ENCODE measurements around the gene HNRNPUL2.

HNRNPUL2 gene

GRCh38 chr11:62728171-62728988 lies 1.1 kb upstream of the HNRNPUL2 start, which contains the start of gene TTC9C:
Gene TTC9C, plus strand, starts transcription at chr11:62728486. Its CDS starts 363 bp downstream, at chr11:62728849.
- peak; percentile 84 to 89 for DNase-seq (ENCODE audit: low read depth in 1 of 2, low spot score in 1 of 2)
- peak; percentile 63 for TF ChIP-seq SPI1 (IDR thresholded peaks at IDR 0.05; ENCODE audit: borderline replicate concordance, low read depth)
- no peak for TF ChIP-seq CTCF (IDR thresholded peaks at IDR 0.05; ENCODE audit: insufficient read depth, low read length)
- peak; percentile 66; the same call in 1 of the 2 replicates for TF ChIP-seq POLR2AphosphoS5 (IDR thresholded peaks at IDR 0.05; ENCODE audit: low read depth)
- TF ChIP-seq GABPA (IDR thresholded peaks at IDR 0.05; ENCODE audit: low read depth) = peak; percentile 91
- TF ChIP-seq REST (IDR thresholded peaks at IDR 0.05; ENCODE audit: insufficient replicate concordance, low read depth) = no peak
- Histone ChIP-seq H3K27ac (replicated peaks) (peak within 1 kb of the TSS; percentile 89), H3K4me3 (replicated peaks; ENCODE audit: insufficient read depth, low read length) (peak within 1 kb of the TSS; percentile 93), H3K27me3 (ENCODE audit: insufficient read depth, poor library complexity, severe bottlenecking) (no peaks in the 10 kb centered on the region)

GRCh38 chr11:62727872-62728170 lies 564 bp upstream of the HNRNPUL2 start:
- peak overlapping the region; percentile 89 for H3K27ac ChIP-seq (replicated peaks)
- no peaks in the 10 kb centered on the region for H3K27me3 ChIP-seq (ENCODE audit: insufficient read depth, poor library complexity, severe bottlenecking)
- peak; percentile 88 to 97 for DNase-seq (ENCODE audit: low read depth in 1 of 2, low spot score in 1 of 2)
- TF ChIP-seq REST (IDR thresholded peaks at IDR 0.05; ENCODE audit: insufficient replicate concordance, low read depth) (no peak), GABPA (IDR thresholded peaks at IDR 0.05; ENCODE audit: low read depth) (no peak)
- peak overlapping the region; percentile 73 for H3K4me3 ChIP-seq (replicated peaks; ENCODE audit: insufficient read depth, low read length)

- DNase-seq (ENCODE audit: low read depth in 1 of 2, low spot score in 1 of 2) = no peak
- TF ChIP-seq CTCF (IDR thresholded peaks at IDR 0.05; ENCODE audit: insufficient read depth, low read length) (no peak), GABPA (IDR thresholded peaks at IDR 0.05; ENCODE audit: low read depth) (no peak), SPI1 (IDR thresholded peaks at IDR 0.05; ENCODE audit: borderline replicate concordance, low read depth) (no peak)
- Histone ChIP-seq H3K27me3 (ENCODE audit: insufficient read depth, poor library complexity, severe bottlenecking) (no peaks in the 10 kb centered on the region), H3K4me3 (replicated peaks; ENCODE audit: insufficient read depth, low read length) (peak overlapping the region; percentile 93), H3K27ac (replicated peaks) (peak overlapping the region; percentile 89)
These were observed 417 bp downstream of the HNRNPUL2 start for GRCh38 chr11:62726915-62727164.

GRCh38 chr11:62726156-62726914 lies 922 bp downstream of the HNRNPUL2 start:
- H3K4me3 ChIP-seq (replicated peaks; ENCODE audit: insufficient read depth, low read length) = peak overlapping the region; percentile 93
- H3K27me3 ChIP-seq (ENCODE audit: insufficient read depth, poor library complexity, severe bottlenecking) = no peaks in the 10 kb centered on the region
- no peak for DNase-seq (ENCODE audit: low read depth in 1 of 2, low spot score in 1 of 2)
- TF ChIP-seq SPI1 (IDR thresholded peaks at IDR 0.05; ENCODE audit: borderline replicate concordance, low read depth) = no peak
- no peak for TF ChIP-seq REST (IDR thresholded peaks at IDR 0.05; ENCODE audit: insufficient replicate concordance, low read depth)
- TF ChIP-seq POLR2AphosphoS5 (IDR thresholded peaks at IDR 0.05; ENCODE audit: low read depth) = no peak
- peak overlapping the region; percentile 89 for H3K27ac ChIP-seq (replicated peaks)
